ENCODE results near the gene DHRS4.
A peak's percentile ranks its signal among the peaks of the same experiment; 100 is the strongest.
"Not testable (repeated sequence)": the region's sequence is repeated elsewhere in the genome, so short reads cannot be mapped to it uniquely, and the experiment has no call there.

Gene DHRS4

GRCh38 chr14:23941230-23941629 lies 12.3 kb upstream of the DHRS4 start:
- DNase-seq (ENCODE audit: low spot score): no peak

DNA sequence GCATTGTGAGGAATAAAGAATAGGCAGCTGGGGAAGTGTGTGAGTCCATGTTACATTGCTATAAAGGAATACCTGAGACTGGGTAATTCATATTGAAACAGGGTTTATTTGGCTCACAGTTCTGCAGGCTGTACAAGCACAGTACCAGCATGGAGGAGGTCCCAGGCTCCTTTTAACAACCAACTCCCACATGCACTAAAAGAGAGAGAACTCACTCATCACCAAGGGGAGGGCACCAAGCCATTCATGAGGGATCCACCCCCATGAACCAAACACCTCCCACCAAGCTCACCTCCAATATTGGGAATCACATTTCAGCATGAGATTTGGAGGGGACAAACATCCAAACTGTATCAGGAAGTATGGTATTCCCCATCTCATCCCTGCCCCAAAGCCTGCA lies 11.9 kb upstream of the DHRS4 start:
- DNase-seq (ENCODE audit: low spot score): no peak

DNA sequence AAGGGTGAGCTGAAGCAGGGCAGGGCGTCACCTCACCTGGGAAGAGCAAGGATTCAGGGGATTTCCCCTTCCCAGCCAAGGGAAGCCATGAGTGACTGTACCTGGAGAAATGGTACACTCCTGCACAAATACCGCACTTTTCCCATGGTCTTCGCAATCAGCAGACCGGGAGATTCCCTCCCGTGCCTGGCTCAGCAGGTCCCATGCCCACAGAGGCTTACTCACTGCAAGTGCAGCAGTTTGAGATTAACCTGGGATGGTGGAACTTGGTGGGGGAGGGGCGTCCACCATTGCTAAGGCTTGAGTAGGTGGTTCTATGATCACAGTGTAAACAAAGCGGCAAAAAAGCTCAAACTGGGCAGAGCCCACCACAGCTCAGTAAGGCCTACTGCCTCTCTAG lies 11.0 kb upstream of the DHRS4 start:
- DNase-seq (ENCODE audit: low spot score): no peak

- not testable (repeated sequence) for DNase-seq (ENCODE audit: low spot score)
Measured at GRCh38 chr14:23949069-23949468, 4.5 kb upstream of the DHRS4 start.

- no peak for DNase-seq (ENCODE audit: low spot score)
Measured at GRCh38 chr14:23950411-23951135, 3.0 kb upstream of the DHRS4 start.

DNA sequence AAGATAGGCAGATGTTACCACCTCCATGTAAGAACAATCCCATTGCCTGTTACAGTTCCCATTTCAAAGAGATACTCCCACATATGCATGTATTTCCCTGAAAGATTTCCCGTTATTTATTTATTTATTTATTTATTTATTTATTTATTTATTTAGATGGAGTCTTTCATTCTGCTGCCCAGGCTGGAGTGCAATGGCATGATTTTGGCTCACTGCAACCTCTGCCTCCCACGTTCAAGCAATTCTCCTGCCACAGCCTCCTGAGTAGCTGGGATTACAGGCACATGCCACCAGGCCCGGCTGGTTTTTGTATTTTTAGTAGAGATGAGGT lies 2.5 kb upstream of the DHRS4 start:
- not testable (repeated sequence) for DNase-seq (ENCODE audit: low spot score)

- DNase-seq (ENCODE audit: low spot score): no peak
Measured at GRCh38 chr14:23951590-23952201, 1.9 kb upstream of the DHRS4 start.

GRCh38 chr14:23953116-23953463 lies 480 bp upstream of the DHRS4 start:
- not testable (repeated sequence) for DNase-seq (ENCODE audit: low spot score)

DNA sequence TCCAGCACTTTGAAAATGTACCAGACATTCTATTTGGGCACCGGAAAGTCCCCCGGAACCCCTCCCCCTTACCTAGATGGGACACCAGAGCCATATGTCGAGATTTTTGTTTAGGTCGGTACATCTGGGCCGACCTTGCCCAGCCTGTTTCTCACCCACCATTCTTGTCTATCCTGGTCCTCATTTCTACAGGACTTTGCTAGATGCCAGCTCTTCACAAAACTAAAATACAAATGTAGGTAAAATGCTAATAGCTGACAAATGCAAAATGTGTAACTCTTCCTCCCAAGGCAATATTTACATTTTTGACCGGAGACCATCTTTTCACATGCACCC lies 677 bp downstream of the DHRS4 start:
- DNase-seq (ENCODE audit: low spot score): not testable (repeated sequence)

DNA sequence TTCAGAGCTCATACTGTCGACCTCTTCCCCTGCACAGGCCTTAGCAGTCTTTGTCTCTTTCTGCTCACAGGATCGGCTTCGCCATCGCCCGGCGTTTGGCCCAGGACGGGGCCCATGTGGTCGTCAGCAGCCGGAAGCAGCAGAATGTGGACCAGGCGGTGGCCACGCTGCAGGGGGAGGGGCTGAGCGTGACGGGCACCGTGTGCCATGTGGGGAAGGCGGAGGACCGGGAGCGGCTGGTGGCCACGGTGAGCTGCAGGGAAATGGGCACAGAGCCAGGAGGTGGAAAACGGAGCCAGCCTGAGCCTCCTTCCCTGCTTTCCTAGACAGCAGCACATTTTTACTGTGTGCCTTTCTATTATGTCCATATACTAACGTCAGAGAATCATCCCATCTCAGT lies 1.4 kb downstream of the DHRS4 start:
- DNase-seq (ENCODE audit: low spot score): peak; percentile 22

DNA sequence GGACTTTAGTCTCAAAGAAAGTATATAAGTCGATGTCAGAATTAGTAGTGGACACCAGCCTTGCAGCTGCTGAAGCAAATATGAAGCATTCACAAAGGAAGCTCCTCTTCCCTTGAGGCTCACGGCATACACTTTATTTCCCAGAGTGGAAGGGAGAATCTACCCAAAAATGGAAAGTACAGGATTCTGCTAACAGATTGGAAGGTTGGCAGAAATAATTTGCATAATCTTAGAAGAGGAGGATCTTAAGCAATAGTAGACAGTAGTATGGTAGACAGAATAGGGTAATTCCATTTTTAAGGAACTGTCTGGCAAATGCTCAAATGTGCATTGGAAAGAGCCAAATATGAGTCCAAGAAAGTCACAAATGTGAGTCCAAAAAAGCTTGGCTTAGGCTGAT lies 2.2 kb downstream of the DHRS4 start:
- DNase-seq (ENCODE audit: low spot score): not testable (repeated sequence)

DNA sequence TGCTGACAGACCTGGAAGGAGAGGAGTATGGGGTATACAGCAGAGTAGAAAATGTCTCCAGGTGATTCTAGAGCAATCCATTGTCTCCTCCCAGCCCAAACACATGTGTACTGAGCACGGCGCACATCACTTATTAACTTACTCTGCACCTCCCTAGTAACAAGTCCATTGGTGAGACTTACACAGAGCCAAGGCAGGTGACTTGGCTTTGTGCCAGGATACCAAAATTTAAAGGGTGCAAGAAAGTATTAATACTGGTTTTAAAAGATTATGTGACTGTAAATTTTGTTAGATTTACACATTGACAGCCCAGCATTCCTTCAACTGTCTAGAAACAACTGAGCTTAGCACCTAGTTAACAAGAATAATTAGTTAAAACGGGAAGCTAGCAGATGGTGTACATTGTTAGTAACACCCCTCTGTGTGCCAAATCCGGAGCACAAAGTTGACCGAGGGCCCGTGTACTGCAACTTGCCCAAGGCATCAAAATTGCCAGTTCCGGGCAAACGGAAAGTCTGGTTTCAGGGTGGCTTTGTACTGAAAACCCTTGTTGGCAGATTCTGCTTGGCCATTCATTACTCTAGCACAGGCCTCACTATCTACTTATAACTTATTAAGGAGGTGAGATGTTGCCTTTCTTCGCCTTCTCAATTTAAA lies 4.5 kb downstream of the DHRS4 start:
- not testable (repeated sequence) for DNase-seq (ENCODE audit: low spot score)

GRCh38 chr14:23960899-23961298 lies 7.3 kb downstream of the DHRS4 start:
- DNase-seq (ENCODE audit: low spot score): not testable (repeated sequence)

- not testable (repeated sequence) for DNase-seq (ENCODE audit: low spot score)
Measured at GRCh38 chr14:23961704-23962103, 8.1 kb downstream of the DHRS4 start.

- not testable (repeated sequence) for DNase-seq (ENCODE audit: low spot score)
Measured at GRCh38 chr14:23969130-23969480, 15.5 kb downstream of the DHRS4 start.

- not testable (repeated sequence) for DNase-seq (ENCODE audit: low spot score)
Measured at GRCh38 chr14:23969481-23970282, 16.1 kb downstream of the DHRS4 start.

DNA sequence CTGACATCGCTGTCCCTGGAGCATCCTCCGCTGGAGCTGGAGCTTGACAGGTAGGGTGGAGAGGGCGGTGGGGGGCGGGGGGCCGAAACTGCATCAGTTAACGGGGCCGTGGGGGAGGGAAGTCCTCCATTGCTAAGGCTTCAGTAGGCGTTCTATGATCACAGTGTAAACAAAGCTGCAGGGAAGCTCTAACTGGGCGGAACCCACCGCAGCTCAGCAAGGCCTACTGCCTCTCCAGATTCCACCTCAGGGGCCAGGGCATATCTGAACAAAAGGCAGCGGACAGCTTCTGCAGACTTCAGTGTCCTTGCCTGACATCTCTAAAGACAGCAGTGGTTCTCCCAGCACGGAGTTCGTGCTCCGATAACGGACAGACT lies 16.7 kb downstream of the DHRS4 start:
- not testable (repeated sequence) for DNase-seq (ENCODE audit: low spot score)

DNA sequence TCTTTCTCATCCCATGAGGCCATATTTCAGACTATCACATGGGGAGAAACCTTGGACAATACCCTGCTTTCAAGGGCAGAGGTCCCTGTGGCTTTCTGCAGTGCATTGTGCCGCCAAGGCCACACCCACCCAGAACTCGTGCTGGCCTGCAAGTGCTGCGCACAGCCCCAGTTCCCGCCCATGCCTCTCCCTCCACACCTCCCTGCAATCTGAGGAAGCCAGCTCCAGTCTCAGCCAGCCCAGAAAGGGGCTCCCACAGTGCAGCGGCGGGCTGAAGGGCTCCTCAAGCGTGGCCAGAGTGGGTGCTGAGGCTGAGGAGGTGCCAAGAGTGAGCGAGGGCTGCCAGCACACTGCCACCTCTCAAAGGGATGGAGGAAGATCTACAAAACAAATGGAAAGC lies 19.6 kb downstream of the DHRS4 start:
- DNase-seq (ENCODE audit: low spot score): not testable (repeated sequence)

- not testable (repeated sequence) for DNase-seq (ENCODE audit: low spot score)
Measured at GRCh38 chr14:23974041-23974440, 20.5 kb downstream of the DHRS4 start.

- DNase-seq (ENCODE audit: low spot score): not testable (repeated sequence)
Measured at GRCh38 chr14:23977208-23977607, 23.6 kb downstream of the DHRS4 start.

GRCh38 chr14:23981951-23982813 lies 28.6 kb downstream of the DHRS4 start:
- not testable (repeated sequence) for DNase-seq (ENCODE audit: low spot score)
